SK-N-SH (cell line): Measurements from ENCODE around the gene ANKRD11. TPM values are rescaled to one million over a fixed set of nuclear protein-coding genes. Genes with fewer than 3 reads are reported as not detected.
A peak's percentile ranks its signal among the peaks of the same experiment; 100 is the strongest.

Source experiments
- CTCF ChIA-PET: fragments of 300-600, 350-600 bp; formaldehyde crosslinking; extraction: SDS; loops from one replicate; lab custom pipeline; 2021; lab: Yijun Ruan, JAX
- POLR2A ChIA-PET: fragments of 350-600 bp; sonication (Branson Sonifier 250); formaldehyde crosslinking; extraction: SDS; loops from one replicate; lab custom pipeline; 2020; ENCODE audit warnings: antibody characterized with exemption, inconsistent platforms; lab: Yijun Ruan, JAX
- DNase-seq: peaks from one replicate; pipeline ENCODE4 v3.0.0; 2012
- H2AFZ ChIP-seq: fragments of 200-600 bp; sonication (generic); 2 replicates; pipeline ENCODE4 v1.8.1; 2016; ENCODE audit warnings: antibody characterized with exemption, mild to moderate bottlenecking, low read depth
- H3F3A ChIP-seq: fragments of 200-600 bp; sonication (generic); replicated peaks from 2 replicates; pipeline ENCODE3; 2016; ENCODE audit warnings: antibody characterized with exemption, mild to moderate bottlenecking; ENCODE audit not compliant: insufficient read depth
- H3K27ac ChIP-seq, 2 experiments: fragments of 200-500 bp in 1 of 2; fragments of 200-600 bp in 1 of 2; sonication (Bioruptor generic) in 1 of 2; sonication (generic), shearing (Covaris generic) in 1 of 2; 2 replicates each; pipeline versions ENCODE4 v1.5.1 to v1.6.1; 2014 to 2016; ENCODE audit warnings: low read depth in 2 of 2, inconsistent platforms in 1 of 2, low read length in 1 of 2, mild to moderate bottlenecking in 1 of 2, mixed read lengths in 1 of 2
- H3K27me3 ChIP-seq: fragments of 200-600 bp; sonication (generic), shearing (Covaris generic); 2 replicates; pipeline ENCODE4 v1.6.1; 2016; ENCODE audit warnings: mixed run types; ENCODE audit not compliant: insufficient read depth
- H3K36me3 ChIP-seq, 2 experiments: fragments of 200-500 bp in 1 of 2; fragments of 200-600 bp in 1 of 2; sonication (Bioruptor generic) in 1 of 2; sonication (generic) in 1 of 2; replicated peaks in 1 of 2; 2 replicates each; pipeline versions ENCODE3 to v1.5.1; 2014 to 2016; ENCODE audit warnings: low read length in 1 of 2, mild to moderate bottlenecking in 1 of 2; ENCODE audit not compliant: insufficient read depth in 2 of 2, control insufficient read depth in 1 of 2
- H3K4me1 ChIP-seq, 2 experiments: fragments of 200-500 bp in 1 of 2; fragments of 200-600 bp in 1 of 2; sonication (Bioruptor generic) in 1 of 2; sonication (generic), shearing (Covaris generic) in 1 of 2; 2 replicates each; pipeline versions ENCODE4 v1.5.1 to v1.6.1; 2014 to 2016; ENCODE audit warnings: low read depth in 1 of 2, low read length in 1 of 2, mixed run types in 1 of 2; ENCODE audit not compliant: insufficient read depth in 2 of 2, control insufficient read depth in 1 of 2
- H3K4me2 ChIP-seq: fragments of 200-600 bp; sonication (generic), shearing (Covaris generic); 2 replicates; pipeline ENCODE4 v1.6.1; 2017; ENCODE audit warnings: mixed run types
- H3K4me3 ChIP-seq, 2 experiments: fragments of 200-500 bp in 1 of 2; fragments of 200-600 bp in 1 of 2; sonication (Bioruptor generic) in 1 of 2; sonication (generic), shearing (Covaris generic) in 1 of 2; 2 replicates each; pipeline versions ENCODE4 v1.5.1 to v1.8.1; 2014 to 2016; ENCODE audit warnings: low read depth in 2 of 2, inconsistent platforms in 1 of 2, low read length in 1 of 2, mild to moderate bottlenecking in 1 of 2, mixed read lengths in 1 of 2, moderate library complexity in 1 of 2
- H3K79me2 ChIP-seq: fragments of 200-600 bp; sonication (generic); 2 replicates; pipeline ENCODE4 v1.8.1; 2017; ENCODE audit warnings: mild to moderate bottlenecking; ENCODE audit not compliant: insufficient read depth
- H3K9ac ChIP-seq: fragments of 200-600 bp; sonication (generic); 2 replicates; pipeline ENCODE4 v1.6.1; 2017; ENCODE audit warnings: mixed run types
- H3K9me2 ChIP-seq: fragments of 200-600 bp; sonication (generic); 2 replicates; pipeline ENCODE4 v1.6.1; 2017; ENCODE audit warnings: mixed run types
- H3K9me3 ChIP-seq: fragments of 200-600 bp; sonication (generic); 2 replicates; pipeline ENCODE4 v1.6.1; 2017; ENCODE audit warnings: mixed run types, mild to moderate bottlenecking, moderate library complexity
- H4K20me1 ChIP-seq: fragments of 200-600 bp; sonication (generic); 2 replicates; pipeline ENCODE4 v1.6.1; 2017; ENCODE audit warnings: mild to moderate bottlenecking, mixed run types; ENCODE audit not compliant: insufficient read depth
- CHD2 ChIP-seq: fragments of 150-350 bp; IDR thresholded peaks from 2 replicates; pipeline ENCODE4 v1.6.1; 2018; ENCODE audit warnings: low read length; ENCODE audit not compliant: partially characterized antibody
- CTCF ChIP-seq: fragments of 200-600 bp; sonication (generic); IDR thresholded peaks from 2 replicates; pipeline ENCODE4 v1.6.1; 2017; ENCODE audit warnings: antibody characterized with exemption, mild to moderate bottlenecking, moderate library complexity
- ELF1 ChIP-seq: IDR thresholded peaks from 2 replicates; pipeline ENCODE4 v1.4.0; 2012
- EP300 ChIP-seq, 2 experiments: IDR thresholded peaks; 2 replicates each; pipeline versions ENCODE4 v1.4.0 to v1.6.1; 2012; ENCODE audit warnings: borderline replicate concordance in 1 of 2, low read depth in 1 of 2, low read length in 1 of 2
- EZH2phosphoT487 ChIP-seq: fragments of 200-600 bp; sonication (generic); IDR thresholded peaks from 2 replicates; pipeline ENCODE4 v1.6.1; 2017; ENCODE audit warnings: low read depth, mixed run types, mild to moderate bottlenecking, antibody characterized with exemption, moderate library complexity, borderline replicate concordance
- FOXJ3 ChIP-seq: sonication (generic); formaldehyde crosslinking; IDR thresholded peaks from 2 replicates; pipeline ENCODE4 v1.5.1; 2020; ENCODE audit warnings: mild to moderate bottlenecking, missing genetic modification reagents
- FOXM1 ChIP-seq: IDR thresholded peaks from 2 replicates; pipeline ENCODE4 v1.4.0; 2012; ENCODE audit warnings: low read depth, mild to moderate bottlenecking
- JUND ChIP-seq: IDR thresholded peaks from 2 replicates; pipeline ENCODE4 v1.4.0; 2012
- MEF2A ChIP-seq: IDR thresholded peaks from 2 replicates; pipeline ENCODE4 v1.4.0; 2012; ENCODE audit warnings: low read depth, borderline replicate concordance
- MXI1 ChIP-seq: IDR thresholded peaks from 2 replicates; pipeline ENCODE4 v1.6.1; 2012; ENCODE audit warnings: mild to moderate bottlenecking, low read depth, low read length, improper control_type of control experiment
- NFIC ChIP-seq: IDR thresholded peaks from 2 replicates; pipeline ENCODE4 v1.4.0; 2012; ENCODE audit warnings: borderline replicate concordance
- PBX3 ChIP-seq: IDR thresholded peaks from 2 replicates; pipeline ENCODE4; 2012
- POLR2AphosphoS5 ChIP-seq: IDR thresholded peaks from 2 replicates; pipeline ENCODE4 v1.6.1; 2012; ENCODE audit warnings: low read depth, low read length
- RCOR1 ChIP-seq: fragments of 150-350 bp; IDR thresholded peaks from 2 replicates; pipeline ENCODE4 v1.6.1; 2017; ENCODE audit warnings: antibody characterized with exemption, low read length
- RFX5 ChIP-seq: IDR thresholded peaks from 2 replicates; pipeline ENCODE4 v1.6.1; 2012; ENCODE audit warnings: mild to moderate bottlenecking, improper control_type of control experiment, low read length
- RXRA ChIP-seq: IDR thresholded peaks from 2 replicates; pipeline ENCODE4 v1.4.0; 2012; ENCODE audit warnings: low read depth, mild to moderate bottlenecking, borderline replicate concordance
- SIN3A ChIP-seq: IDR thresholded peaks from 2 replicates; pipeline ENCODE4 v1.6.1; 2012; ENCODE audit warnings: low read depth, mild to moderate bottlenecking, low read length, moderate library complexity, borderline replicate concordance
- TCF12 ChIP-seq: IDR thresholded peaks from 2 replicates; pipeline ENCODE4 v1.4.0; 2012
- USF1 ChIP-seq: IDR thresholded peaks from 2 replicates; pipeline ENCODE4 v1.4.0; 2012; ENCODE audit warnings: low read depth, borderline replicate concordance
- USF2 ChIP-seq: fragments of 150-350 bp; IDR thresholded peaks from 2 replicates; pipeline ENCODE4 v1.6.1; 2017; ENCODE audit warnings: antibody characterized with exemption, low read length, low read depth, borderline replicate concordance
- YY1 ChIP-seq: IDR thresholded peaks from 2 replicates; pipeline ENCODE4 v1.4.0; 2012; ENCODE audit warnings: low read depth, mild to moderate bottlenecking
- WGBS: methylation state at CpG from one replicate; pipeline ENCODE4 v1.1.6; 2017; ENCODE audit warnings: low lambda C conversion rate; 5-methylcytosine and 5-hydroxymethylcytosine counted together
- polyA plus RNA-seq, 3 experiments: library from polyadenylated mRNA; depleted of rRNA; stranded (reverse); fragments of >200 nt; gene quantifications; 2 replicates each; pipeline ENCODE4 v1.2.3, GENCODE V29; 2012

ANKRD11 gene
- polyA plus RNA-seq, 1 of the 3 experiments (the other 2 are of a cell fraction), result 50.2 TPM

- TF ChIP-seq TCF12 (no peak), PBX3 (no peak), CHD2 (peak; percentile 36), MXI1 (peak; percentile 88), EP300 (IDR thresholded peaks at IDR 0.05; ENCODE audit: borderline replicate concordance in 1 of 2, low read depth in 1 of 2, low read length in 1 of 2) (0 out of 4 replicates have a peak, but pooled peaks of 1 of the 2 experiments have one; percentile 21), USF1 (no peak), SIN3A (peak; percentile 66; the same call in 1 of the 2 replicates), YY1 (no peak), JUND (no peak), EZH2phosphoT487 (no peak), RXRA (no peak), FOXJ3 (CRISPR knock-in tag) (no peak), NFIC (no peak)
- TF ChIP-seq, all 33 proteins: peak for 9
These were observed 1.1 kb downstream of the ANKRD11 start (continued) for GRCh38 chr16:89489040-89489897.

- no peak for TF ChIP-seq CTCF
- no peak for TF ChIP-seq ELF1
- no peak for TF ChIP-seq RFX5
- no peak for TF ChIP-seq FOXM1
- TF ChIP-seq TCF12, result no peak
- no peak for TF ChIP-seq MEF2A
- TF ChIP-seq YY1, result no peak
- TF ChIP-seq RCOR1, result no peak
- no peak for TF ChIP-seq USF2
- no peak for TF ChIP-seq NFIC
- TF ChIP-seq POLR2AphosphoS5, result no peak
- TF ChIP-seq MXI1, result no peak
- TF ChIP-seq, all 33 proteins: peak for 0
- H3K4me3 ChIP-seq, result no peak overlapping the region
- no peaks in the 10 kb centered on the region for H3K9me2 ChIP-seq
- no peak overlapping the region for H3K9ac ChIP-seq
- peaks cover 8% of the 10 kb centered on the region for H3F3A ChIP-seq
- H3K27ac ChIP-seq, result no peak overlapping the region
- DNase-seq, result no peak
- peaks cover 83% of the 10 kb centered on the region for H4K20me1 ChIP-seq
- H3K9me3 ChIP-seq, result no peaks in the 10 kb centered on the region
- no peak overlapping the region for H2AFZ ChIP-seq
- 77% methylated on average over 4 of the region's 4 CpGs for WGBS
- peaks cover 13 to 17% of the 10 kb centered on the region in 2 experiments; a peak in 3 of 4 replicates for H3K4me1 ChIP-seq
- no peaks in the 10 kb centered on the region for H3K27me3 ChIP-seq
- peaks cover 87% of the 10 kb centered on the region for H3K79me2 ChIP-seq
- peaks cover 0 to 10% of the 10 kb centered on the region in 2 experiments for H3K36me3 ChIP-seq
- CTCF ChIA-PET, result interaction anchor here (1.1 kb wide), 1 partner anchor 15 kb away, joined by 3 read pairs; no protein-coding TSS in a partner anchor
- POLR2A ChIA-PET, result no interaction called here
- H3K4me2 ChIP-seq, result no peak overlapping the region
These were observed 4.6 kb downstream of the ANKRD11 start for GRCh38 chr16:89485701-89486246.
